K562 (cell line): ENCODE measurements around the gene HMGA1. TPM values are rescaled to one million over a fixed set of nuclear protein-coding genes. Genes with fewer than 3 reads are reported as not detected.
A peak's percentile ranks its signal among the peaks of the same experiment; 100 is the strongest.

ENCODE experiments used
- CREB1 ChIP-seq, 2 experiments: sonication (generic) in 1 of 2; formaldehyde crosslinking in 1 of 2; IDR thresholded peaks; 2 replicates each; pipeline versions ENCODE4 v1.6.1 to v1.8.0; 2012 to 2022; ENCODE audit warnings: inconsistent platforms in 1 of 2, mild to moderate bottlenecking in 1 of 2, missing genetic modification reagents in 1 of 2, moderate library complexity in 1 of 2
- FOXA3 ChIP-seq, 2 experiments: fragments of 450-650 bp in 1 of 2; sonication (generic) in 1 of 2; formaldehyde crosslinking; IDR thresholded peaks in 1 of 2; conservative IDR thresholded peaks in 1 of 2; 2 replicates each; pipeline versions ENCODE4 v1.4.0 to v1.8.0; 2020 to 2022; ENCODE audit warnings: mild to moderate bottlenecking in 2 of 2, missing genetic modification reagents in 1 of 2
- GATAD2A ChIP-seq: fragments of 450-650 bp; IDR thresholded peaks from 2 replicates; pipeline ENCODE4 v1.6.1; 2017
- MYNN ChIP-seq, 2 experiments: sonication (generic); formaldehyde crosslinking in 1 of 2; IDR thresholded peaks; 2 replicates each; pipeline versions ENCODE4 v1.5.0 to v1.6.1; 2016 to 2020; ENCODE audit warnings: antibody characterized with exemption in 1 of 2, missing genetic modification reagents in 1 of 2
- NFYB ChIP-seq: IDR thresholded peaks from 2 replicates; pipeline ENCODE4 v1.6.1; 2011; ENCODE audit warnings: mild to moderate bottlenecking, moderate library complexity; ENCODE audit not compliant: insufficient read length; ENCODE audit errors: extremely low read depth
- PBX2 ChIP-seq, 2 experiments: IDR thresholded peaks in 1 of 2; conservative IDR thresholded peaks in 1 of 2; 2 replicates each; pipeline ENCODE4 v1.6.1; 2016; ENCODE audit warnings: low read depth in 2 of 2, mild to moderate bottlenecking in 1 of 2, missing compliant biosample characterization in 1 of 2, missing genetic modification characterization in 1 of 2, moderate library complexity in 1 of 2
- RFX5 ChIP-seq: IDR thresholded peaks from 2 replicates; pipeline ENCODE4 v1.6.1; 2011; ENCODE audit warnings: low read depth, mild to moderate bottlenecking, improper control_type of control experiment, low read length
- TCF3 ChIP-seq: sonication (generic); formaldehyde crosslinking; IDR thresholded peaks from 2 replicates; pipeline ENCODE4 v1.4.0; 2020; ENCODE audit warnings: mild to moderate bottlenecking, missing genetic modification reagents
- USF1 ChIP-seq: sonication (generic); formaldehyde crosslinking; IDR thresholded peaks from 2 replicates; pipeline ENCODE4 v1.9.0; 2022; ENCODE audit warnings: mild to moderate bottlenecking, missing genetic modification reagents
- ZNF584 ChIP-seq: fragments of 200-800 bp; sonication (Bioruptor generic); IDR thresholded peaks from 2 replicates; pipeline ENCODE4 v1.6.1; 2016; ENCODE audit warnings: low read depth, mild to moderate bottlenecking, missing genetic modification characterization, missing compliant biosample characterization
- polyA plus RNA-seq, 8 experiments: library from polyadenylated mRNA; depleted of rRNA in 4 of 8; stranded (reverse) in 5 of 8; unstranded in 3 of 8; fragments of >200 nt; fragmentation: Nextera tagmentation in 2 of 8; fragmentation: Illumina TruSeq in 1 of 8; extraction: Ambion mirVana in 2 of 8; extraction: Trizol in 1 of 8; gene quantifications; 2 replicates each; pipeline versions ENCODE4 v1.2.1 to v1.2.3, GENCODE V29; 2011 to 2014; ENCODE audit warnings: inconsistent platforms in 1 of 8, missing spikeins in 1 of 8
- total RNA-seq, 7 experiments: library from RNA; depleted of rRNA in 6 of 7; stranded (reverse); fragments of >200 nt in 6 of 7; fragmentation: Illumina TruSeq in 2 of 7; extraction: Trizol in 2 of 7; gene quantifications; 2 replicates each; pipeline versions ENCODE4 v1.2.1 to v1.2.3, GENCODE V29; 2011 to 2021; ENCODE audit warnings: low replicate concordance in 1 of 7
- TF ChIP-seq, protein P1 (sequence below), 2 experiments: fragments of 450-650 bp in 1 of 2; sonication (generic) in 1 of 2; formaldehyde crosslinking in 1 of 2; IDR thresholded peaks; 2 replicates each; pipeline versions ENCODE4 v1.7.1 to v1.9.0; 2016 to 2022; ENCODE audit warnings: inconsistent platforms in 1 of 2, mild to moderate bottlenecking in 1 of 2, missing genetic modification reagents in 1 of 2

HMGA1 gene
- total and polyA plus RNA-seq, 9 of the 15 experiments (the other 6 are each of a cell fraction or from before 2014, with no cell fraction given) = 27.8 to 1,947 (median 594) TPM

DNA sequence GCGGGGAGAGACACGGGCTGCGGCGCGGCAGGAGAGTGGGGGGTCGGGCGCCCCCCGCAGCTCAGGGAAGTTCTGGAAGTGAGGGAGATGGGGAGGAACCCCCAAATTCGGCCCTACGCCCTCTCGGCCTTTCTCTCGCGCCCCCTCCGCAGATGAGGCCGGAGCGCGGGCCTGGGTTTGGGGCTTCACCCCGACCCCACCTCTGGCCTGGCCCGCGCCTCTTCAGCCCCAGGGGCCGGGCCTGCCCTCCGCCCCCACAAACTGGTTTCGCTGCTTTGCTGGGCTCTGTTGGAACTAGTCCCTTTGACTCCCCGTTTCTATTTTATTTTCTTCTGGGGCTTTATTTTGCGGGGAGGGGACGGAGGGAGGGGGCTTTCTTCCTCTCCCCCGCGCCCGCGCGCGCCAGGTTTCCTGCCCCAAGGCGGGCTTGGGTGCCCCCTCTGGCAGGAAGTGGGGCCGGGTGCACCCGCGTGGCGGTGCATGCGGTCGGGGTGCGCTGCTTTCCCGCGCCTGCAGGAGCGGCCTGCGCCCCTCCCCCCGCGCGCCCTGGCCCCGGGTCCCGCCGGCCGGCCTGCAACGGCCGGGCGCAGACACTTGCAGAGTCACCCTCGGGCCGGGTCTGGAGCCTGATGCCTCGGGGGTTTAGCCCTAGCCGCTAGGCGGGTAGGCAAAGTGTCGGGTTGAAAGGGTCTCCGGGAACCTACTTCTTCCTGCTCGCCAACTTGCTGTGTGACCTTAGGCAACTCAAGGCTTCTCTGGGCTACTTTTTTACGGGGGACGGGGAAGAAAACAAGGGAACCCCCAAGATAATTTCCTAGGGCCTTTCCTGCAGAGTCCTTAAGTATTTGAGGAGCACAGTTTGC is 1.3 kb downstream of the HMGA1 start (continued):
- TF ChIP-seq, protein P1, sequence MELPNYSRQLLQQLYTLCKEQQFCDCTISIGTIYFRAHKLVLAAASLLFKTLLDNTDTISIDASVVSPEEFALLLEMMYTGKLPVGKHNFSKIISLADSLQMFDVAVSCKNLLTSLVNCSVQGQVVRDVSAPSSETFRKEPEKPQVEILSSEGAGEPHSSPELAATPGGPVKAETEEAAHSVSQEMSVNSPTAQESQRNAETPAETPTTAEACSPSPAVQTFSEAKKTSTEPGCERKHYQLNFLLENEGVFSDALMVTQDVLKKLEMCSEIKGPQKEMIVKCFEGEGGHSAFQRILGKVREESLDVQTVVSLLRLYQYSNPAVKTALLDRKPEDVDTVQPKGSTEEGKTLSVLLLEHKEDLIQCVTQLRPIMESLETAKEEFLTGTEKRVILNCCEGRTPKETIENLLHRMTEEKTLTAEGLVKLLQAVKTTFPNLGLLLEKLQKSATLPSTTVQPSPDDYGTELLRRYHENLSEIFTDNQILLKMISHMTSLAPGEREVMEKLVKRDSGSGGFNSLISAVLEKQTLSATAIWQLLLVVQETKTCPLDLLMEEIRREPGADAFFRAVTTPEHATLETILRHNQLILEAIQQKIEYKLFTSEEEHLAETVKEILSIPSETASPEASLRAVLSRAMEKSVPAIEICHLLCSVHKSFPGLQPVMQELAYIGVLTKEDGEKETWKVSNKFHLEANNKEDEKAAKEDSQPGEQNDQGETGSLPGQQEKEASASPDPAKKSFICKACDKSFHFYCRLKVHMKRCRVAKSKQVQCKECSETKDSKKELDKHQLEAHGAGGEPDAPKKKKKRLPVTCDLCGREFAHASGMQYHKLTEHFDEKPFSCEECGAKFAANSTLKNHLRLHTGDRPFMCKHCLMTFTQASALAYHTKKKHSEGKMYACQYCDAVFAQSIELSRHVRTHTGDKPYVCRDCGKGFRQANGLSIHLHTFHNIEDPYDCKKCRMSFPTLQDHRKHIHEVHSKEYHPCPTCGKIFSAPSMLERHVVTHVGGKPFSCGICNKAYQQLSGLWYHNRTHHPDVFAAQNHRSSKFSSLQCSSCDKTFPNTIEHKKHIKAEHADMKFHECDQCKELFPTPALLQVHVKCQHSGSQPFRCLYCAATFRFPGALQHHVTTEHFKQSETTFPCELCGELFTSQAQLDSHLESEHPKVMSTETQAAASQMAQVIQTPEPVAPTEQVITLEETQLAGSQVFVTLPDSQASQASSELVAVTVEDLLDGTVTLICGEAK (IDR thresholded peaks at IDR 0.05) = 0 out of 2 replicates have a peak, but pooled peaks have one; percentile 61
- TF ChIP-seq, protein P1 (CRISPR knock-in tag; IDR thresholded peaks at IDR 0.05) = peak; percentile 71
- TF ChIP-seq TCF3 (CRISPR knock-in tag) (peak; percentile 60), PBX2 (CRISPR knock-in tag; IDR thresholded peaks at IDR 0.05; ENCODE audit: low read depth) (no peak), PBX2 (tag; conservative IDR thresholded peaks at IDR 0.05; ENCODE audit: low read depth) (no peak), CREB1 (IDR thresholded peaks at IDR 0.05) (peak; percentile 67; the same call in 1 of the 2 replicates), CREB1 (CRISPR knock-in tag; IDR thresholded peaks at IDR 0.05) (peak; percentile 86), FOXA3 (CRISPR knock-in tag; conservative IDR thresholded peaks at IDR 0.05 in 1 of 2, IDR thresholded peaks at IDR 0.05 in 1 of 2) (peak in 1 of 2 experiments; percentile 95; a peak in 2 of 4 replicates), NFYB (no peak), MYNN (IDR thresholded peaks at IDR 0.05) (peak; percentile 67; the same call in 1 of the 2 replicates), MYNN (CRISPR knock-in tag; IDR thresholded peaks at IDR 0.05) (no peak), ZNF584 (no peak), RFX5 (no peak), GATAD2A (peak; percentile 73), USF1 (CRISPR knock-in tag) (no peak; the same call in 1 of the 2 replicates)
